Forelimb muscle (tissue), 1 donor: ENCODE results near the gene PDE4C. TPM values are rescaled to one million over a fixed set of nuclear protein-coding genes. Genes with fewer than 3 reads are reported as not detected.
"Not testable (repeated sequence)": the region's sequence is repeated elsewhere in the genome, so short reads cannot be mapped to it uniquely, and the experiment has no call there.

ENCODE experiments used
- DNase-seq: peaks from one replicate; pipeline ENCODE4 v3.0.0-alpha.2; 2013; ENCODE audit warnings: low read depth
- polyA plus RNA-seq: library from polyadenylated mRNA; unstranded; fragments of 120-200 nt; gene quantifications from one replicate; pipeline ENCODE4 v1.2.1, GENCODE V29; 2013; ENCODE audit not compliant: insufficient read length

The PDE4C gene
- polyA plus RNA-seq, 1 donor: 4.8 TPM

DNA sequence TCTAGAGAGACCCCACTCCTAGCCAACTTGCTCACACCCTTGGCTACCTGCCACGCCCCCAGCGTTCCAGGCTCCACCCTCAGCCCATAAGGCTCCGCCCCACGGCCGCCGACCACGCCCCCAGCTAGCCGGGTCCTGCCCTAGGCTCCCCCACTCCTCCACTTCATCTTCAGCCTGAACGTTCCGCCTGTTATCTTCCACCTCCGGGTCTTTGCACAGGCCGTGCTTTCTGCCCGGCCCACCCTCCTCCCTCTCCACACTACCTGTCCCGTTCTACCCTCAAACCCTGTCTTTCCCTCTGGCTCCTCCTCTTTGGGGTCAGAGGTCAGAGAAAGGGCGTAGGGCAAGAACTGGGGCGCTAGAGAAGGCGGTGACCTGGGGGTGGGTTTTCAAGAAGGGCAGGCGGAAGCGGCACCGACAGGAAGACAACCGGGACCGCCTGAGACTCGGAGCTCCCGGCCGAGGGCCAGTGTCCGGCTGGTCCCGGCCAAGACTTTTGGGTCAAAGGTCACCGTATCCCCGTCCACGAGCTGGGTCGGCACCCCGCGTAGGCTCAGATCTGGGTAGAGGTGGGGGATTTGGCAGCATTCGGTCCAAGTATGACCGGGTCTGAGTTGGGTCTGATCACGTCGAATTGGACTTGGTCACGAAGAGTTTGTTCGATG is 2.2 kb downstream of the PDE4C start:
- DNase-seq: no peak

DNA sequence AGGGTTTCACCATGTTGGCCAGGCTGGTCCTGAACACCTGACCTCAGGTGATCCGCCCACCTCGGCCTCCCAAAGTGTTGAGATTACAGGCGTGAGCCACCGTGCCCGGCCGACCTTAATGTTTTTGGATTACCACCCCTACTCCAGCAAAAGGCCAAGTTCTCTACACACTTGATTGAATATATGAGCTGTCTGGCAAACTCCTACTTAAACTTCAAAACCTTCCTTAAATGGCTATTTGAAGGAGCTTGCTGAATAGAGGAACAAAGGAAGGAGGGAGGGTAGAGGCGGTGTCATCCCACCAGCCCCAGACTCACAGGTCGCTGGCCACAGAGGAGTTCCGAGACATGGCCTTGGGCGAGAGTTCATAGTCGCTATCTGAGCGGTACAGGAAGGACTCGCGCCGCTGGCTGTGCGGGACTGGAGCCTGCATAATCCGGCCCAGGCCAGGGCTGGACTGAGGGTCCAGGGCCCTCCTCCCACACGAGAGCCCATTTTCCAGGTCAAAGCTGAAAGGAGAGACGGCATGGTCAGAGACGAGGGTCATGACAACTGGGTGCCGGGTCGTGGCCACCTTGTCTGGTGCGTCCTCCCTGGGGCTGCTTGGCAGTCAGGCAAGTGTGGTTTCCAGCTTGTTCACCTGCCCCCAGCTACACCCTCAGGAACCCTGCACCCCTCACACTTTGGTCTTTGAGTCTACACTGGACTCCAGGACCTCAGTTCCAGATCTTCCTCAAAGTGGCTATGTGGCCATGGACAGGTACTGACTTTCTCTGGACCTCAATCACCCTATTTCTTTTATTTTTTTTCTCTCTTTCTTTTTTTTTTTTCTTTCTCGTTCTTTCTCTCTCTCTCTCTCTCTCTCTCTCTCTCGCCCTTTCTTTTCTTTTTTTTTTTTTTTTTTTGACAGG is 4.2 kb downstream of the PDE4C start:
- DNase-seq: no peak

DNA sequence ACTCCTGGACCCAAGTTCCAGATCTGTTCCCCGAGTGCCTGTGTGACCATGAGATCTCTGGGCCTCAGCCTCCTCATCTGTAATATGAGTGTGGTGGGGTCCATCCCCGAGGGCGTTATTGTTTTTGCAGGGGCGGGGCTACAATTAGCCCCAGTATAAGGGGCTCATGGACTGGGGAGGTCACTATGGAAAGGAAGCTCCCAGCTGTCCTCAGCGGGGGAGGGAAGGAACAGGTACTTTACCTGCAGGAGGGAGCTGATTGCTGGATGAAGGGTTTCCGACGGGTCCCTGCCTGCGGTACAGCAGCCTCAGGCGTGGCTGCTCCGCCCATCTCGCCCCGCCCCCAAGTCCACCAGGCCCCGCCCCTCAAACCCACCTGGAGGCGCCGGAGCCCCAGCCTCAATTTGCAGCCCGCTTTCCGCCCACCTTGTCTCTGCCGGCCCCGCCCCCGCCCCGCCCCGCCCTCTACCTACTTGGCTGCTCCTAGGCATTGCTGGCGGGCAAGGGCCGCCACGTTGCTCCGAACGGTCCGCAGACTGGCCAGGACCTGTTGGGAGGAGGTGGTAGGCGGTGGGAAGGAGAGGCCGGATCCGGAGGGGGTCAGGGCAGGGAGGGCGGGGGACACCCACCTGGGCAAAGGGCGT is 5.5 kb downstream of the PDE4C start:
- no peak for DNase-seq

DNA sequence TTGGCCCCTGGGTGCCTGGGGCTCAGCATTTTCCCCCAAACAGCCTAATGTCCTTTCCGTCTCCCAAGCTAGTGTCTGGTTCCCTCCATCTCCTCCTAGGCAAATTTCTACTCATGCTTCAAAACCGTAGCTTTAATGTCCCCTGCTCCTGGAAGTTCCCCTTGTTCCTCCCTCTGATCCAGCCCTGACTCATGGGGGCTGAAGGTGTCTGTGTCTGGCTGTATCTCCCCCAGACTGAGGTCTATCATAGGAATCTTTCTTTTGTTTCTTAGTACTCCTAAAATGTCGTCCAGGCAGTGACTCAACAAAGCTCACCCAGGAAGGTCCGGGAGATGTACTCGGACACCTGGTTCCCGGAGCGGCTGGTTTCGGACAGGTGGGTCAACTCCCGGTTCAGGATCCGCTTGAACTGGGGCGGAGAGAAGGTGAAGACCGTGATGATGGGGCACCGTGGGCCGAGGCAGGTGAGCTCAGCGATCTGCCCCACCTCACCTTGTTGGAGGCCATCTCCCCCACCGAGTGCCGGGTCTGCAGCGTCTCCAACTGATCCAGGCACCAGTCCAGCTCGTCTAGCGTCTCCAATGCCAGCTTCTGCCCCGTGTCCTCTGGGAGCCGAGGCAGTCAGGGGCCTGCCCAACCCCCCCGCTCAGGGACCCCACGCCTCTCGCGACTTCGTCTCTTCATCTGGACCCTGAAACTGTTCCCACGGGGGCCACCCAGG is 6.2 kb downstream of the PDE4C start:
- DNase-seq: no peak

DNA sequence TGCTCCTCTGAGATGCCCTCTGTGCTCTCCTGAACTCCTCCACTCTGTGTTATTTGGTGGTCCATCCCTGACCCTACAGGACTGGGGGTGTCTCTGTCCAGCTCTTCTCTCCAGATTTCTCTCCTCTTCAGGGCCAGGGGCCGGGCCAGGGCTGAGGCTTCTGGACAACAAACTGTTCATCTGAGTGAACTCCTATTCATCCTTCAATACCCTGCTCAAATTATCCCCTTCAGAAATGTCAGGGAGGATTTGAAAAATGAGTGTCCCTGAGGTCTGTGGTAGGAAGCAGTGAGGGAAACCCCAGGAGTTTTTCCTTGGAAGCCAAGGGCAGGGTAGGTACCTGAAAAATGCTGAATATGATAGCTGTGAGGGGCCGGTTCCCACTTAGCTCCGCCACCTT is 7.6 kb downstream of the PDE4C start:
- no peak for DNase-seq

DNA sequence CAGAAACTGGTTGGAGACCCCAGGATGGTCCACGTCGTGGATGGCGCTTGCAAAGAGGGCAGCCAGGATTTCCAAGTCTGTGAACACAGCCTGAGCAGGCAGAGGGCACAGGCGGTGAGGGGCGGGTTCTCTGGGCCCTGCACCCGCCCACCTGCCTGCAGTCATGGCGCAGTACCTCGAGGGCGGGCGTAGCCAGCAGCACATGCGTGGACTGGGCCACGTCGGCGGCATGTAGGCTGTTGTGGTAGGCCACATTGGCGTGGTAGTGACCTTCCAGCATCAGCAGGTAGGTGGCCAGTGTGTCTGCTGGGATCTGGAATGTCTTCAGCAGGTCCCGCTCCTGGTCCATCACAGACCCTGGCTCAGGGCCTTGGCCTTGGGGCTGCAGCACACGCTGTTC is 8.1 kb downstream of the PDE4C start:
- no peak for DNase-seq

DNA sequence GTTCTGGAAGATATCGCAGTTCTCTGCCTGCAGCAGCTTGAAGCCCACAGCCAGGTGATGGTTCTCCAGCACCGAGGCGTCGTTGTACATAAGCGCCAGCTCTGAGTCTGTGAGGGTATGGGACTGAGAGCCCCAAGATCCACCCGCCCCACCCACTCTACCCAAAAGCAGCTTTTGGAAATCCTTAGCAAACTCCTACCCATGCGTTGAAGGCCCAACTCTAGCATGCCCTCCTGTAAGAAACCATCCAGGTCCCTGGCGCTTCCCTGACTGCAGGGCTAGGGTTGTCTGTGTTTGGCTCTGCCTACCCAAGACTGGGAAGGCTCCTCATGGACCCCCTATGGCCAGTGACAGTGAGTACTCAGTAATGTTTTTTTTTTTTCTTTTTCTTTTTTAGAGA is 9.4 kb downstream of the PDE4C start:
- no peak for DNase-seq

DNA sequence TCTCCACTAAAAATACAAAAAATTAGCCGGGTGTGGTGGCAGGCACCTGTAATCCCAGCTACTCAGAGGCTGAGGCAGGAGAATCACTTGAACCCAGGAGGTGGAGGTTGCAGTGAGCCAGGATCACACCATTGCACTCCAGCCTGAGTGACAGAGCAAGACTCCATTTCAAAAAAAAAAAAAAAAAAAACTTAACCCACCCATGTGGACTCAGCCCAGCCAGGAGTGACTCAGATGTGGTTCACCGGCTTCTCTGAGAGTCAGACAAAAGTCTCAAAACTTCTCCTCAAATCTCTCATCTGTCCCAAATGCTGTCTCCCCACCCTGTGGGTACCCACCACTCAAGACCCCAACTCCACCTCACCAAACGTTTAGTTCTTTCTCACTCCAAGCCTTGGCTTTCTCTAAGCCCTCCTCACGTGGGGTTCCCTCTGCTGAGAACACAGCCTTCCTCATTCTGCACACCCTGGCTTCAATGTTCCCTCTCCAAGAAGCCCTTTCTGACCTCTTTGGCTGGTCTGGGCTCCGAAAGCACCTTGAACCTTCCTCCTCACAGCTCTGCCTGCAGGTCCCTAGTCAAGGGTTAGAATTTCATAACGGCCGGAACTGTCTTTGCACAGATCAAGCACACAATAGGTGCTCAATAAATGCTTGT is 11.3 kb downstream of the PDE4C start:
- no peak for DNase-seq

DNA sequence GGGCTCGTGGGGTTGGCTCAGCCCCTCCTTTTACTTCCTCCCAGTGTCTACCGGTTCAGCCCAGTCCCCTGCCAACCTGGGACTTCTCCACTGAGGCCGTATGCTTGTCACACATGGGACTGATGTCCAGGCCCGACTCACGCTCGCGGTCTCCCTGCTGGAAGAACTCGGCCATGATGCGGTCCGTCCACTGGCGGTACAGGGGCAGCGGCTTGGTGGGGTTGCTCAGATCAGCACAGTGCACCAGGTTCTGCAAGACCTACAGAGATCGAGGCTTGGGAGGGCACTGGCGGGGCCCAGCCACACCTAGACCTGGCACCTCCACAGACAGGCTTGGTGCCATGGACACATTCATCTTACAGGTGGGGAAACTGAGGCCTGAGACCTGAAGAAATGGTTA is 14.6 kb downstream of the PDE4C start:
- no peak for DNase-seq

DNA sequence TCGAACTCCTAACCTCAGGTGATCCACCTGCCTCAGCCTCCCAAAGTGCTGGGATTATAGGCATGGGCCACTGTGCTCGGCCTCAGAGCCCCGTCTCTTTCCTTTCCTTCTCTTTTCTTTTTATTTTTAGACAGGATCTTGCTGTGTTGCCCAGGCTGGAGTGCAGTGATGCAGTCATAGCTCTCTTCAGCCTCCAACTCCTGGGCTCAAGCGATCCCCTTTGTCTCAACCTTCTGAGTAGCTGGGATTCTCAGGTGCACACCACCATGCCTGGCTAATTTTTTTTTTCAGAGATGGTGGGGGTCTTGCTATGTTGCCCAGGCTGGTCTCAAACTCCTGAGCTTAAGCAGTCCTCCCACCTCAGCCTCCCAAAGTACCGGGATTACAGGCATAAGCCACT is 16.3 kb downstream of the PDE4C start:
- not testable (repeated sequence) for DNase-seq

DNA sequence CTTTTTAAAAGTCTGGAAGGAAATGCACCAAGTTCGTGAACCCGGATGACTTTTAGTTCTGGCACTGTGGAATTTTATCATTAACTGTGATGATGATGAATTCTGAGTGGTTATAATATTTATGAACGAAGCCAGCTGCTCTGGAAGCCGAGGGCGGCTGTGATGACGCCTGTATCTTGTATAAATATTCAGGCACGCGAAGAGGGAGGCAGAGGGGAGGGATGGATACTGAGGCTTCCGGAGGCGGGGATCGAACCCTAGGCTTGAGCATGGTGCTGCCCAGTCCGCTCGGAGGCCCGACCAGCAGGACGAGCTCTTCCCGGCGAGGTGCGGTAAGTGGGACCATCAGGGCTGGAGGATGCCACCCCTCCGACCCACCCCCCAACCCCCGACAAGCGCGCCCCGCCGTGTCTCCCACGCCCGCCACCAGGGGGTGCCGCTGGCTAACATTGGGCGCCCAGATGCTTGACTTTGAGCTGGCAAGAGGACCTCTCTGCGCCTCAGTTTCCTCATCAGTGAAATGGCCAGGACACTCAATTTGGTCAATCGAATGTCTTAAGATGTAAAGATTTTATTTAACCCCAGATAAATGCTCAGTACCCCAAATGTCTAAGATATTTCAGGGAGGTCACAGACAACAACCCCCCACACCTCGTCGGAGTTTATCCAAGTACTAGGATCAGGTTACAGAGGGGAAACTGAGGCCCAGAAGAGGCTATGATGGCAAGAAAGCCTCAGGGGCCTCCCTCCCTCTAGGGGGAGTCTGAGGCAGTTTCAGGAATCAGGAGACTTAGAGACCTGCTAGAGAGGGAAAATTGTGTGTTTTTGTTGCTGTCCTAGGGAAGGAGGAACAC is 17.9 kb downstream of the PDE4C start:
- DNase-seq: no peak

DNA sequence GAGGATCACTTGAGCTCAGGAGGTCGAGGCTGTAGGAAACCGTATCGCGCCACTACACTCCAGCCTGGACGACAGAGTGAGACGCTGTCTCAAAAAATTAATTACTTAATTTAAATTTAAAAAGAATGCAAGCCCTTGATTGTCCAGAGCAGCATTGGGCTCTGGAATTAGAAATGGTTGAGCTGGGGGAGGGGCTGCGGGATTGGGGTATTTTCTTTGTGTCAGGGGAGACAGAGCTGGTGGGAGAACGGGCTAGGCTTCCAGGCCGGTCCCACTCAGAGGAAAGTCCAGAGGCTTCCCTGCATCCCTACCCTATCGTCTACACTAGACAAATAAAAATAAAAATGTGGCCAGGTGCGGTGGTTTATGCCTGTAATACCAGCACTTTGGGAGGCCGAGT is 20.2 kb downstream of the PDE4C start:
- DNase-seq: no peak

DNA sequence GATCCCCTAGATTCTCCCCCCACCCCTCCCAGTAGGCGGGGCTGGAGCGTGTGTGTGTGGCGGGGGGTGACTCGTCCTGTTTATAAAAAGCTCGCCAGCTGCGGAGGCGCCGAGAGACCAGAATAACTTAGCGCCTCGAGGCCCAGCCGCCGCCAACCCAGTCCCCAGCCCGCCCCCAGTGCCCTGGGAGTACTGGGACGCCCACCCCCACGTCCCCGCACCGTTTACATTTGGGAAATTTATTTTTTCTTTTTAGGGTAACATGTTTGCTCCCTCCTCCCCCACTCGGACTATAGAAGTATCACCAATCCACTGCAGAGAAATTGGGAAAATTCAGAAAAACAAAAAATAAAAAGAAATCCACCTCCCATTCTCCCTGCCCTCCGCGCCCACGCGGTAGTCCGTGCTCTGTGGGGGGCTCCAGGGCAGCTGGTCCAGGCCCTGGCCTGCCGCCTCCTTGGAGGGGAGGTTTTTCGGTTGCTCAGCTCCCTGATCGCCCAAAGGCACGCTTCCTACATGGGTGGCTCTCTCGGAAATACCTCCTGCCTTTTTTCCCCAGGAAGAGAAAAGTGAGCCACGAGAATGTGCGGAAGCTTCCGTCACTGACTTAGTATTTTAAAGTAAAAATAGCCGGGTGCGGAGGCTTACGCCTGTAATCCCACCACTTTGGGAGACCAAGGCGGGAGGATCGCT is 20.9 kb downstream of the PDE4C start:
- DNase-seq: no peak

DNA sequence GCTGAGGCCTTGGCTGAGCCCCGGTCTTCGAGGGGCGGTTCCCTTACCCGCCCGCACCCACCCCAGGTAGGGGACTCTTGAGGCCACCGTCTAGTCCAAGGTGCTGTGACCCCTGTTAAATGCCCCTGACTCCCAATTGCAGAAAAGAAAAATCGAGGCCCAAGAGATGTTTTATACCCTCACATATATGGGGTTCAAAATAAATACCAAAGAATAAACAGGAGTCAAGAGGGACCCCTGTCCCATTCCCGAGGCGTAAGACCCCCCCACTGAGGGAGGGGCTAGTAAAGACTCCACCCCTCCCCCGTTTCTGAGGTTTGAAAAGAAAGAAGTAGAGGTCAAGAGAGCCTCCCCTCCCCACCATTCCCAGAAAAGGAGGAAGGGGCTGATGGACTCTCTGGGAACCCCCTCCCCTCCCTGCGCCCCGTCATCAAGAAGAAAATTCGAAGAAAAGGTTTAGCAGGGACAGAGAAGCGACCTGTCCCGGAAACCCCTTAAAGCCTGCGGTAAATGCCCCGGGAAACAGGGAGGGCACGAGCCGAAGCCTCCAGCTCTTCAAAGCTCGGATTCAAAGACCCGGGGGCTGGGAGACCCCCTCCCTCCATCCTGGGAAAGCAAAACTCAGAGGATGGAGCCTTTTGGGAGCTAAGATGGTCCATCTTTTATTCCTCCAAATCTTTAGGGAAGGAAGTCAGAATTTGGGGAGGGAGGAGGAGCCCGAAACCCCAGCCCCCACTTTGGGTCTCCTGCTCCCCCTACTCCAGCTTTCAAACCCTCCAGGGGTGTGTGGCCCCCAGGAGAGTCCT is 21.6 kb downstream of the PDE4C start:
- DNase-seq: peak; percentile 52

DNA sequence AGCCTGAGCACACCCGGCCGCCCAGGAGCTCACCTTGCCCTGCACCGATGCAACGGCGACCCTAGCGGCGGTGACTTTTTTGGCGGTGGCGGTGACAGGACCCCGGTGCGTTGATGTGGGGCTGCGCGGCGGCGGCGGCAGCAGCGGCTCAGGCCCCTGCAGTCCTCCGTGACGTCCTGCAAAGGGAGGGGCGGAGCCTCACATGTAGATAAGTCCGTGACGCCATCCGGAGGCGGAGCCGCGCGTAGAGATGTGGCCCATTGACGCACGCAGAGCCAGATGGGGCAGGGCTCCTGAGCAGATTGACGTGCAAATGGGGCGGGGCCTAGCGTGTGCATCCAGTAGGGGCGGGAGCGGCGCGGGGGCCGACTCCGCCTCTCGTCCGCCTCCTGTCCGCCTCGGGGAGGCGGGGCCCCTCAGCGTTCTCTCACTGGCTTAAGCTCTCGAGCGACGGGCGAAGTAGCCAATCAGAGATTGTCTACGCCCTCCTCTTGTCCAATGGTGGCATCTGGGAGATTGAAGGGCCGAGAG is 22.3 kb downstream of the PDE4C start, which contains the start of gene RAB3A:
TSS of gene RAB3A (minus strand) at position 180 of the 531 bp plus-strand sequence. CDS start 1,302 bp downstream, outside the sequence.
- DNase-seq: peak; percentile 99

DNA sequence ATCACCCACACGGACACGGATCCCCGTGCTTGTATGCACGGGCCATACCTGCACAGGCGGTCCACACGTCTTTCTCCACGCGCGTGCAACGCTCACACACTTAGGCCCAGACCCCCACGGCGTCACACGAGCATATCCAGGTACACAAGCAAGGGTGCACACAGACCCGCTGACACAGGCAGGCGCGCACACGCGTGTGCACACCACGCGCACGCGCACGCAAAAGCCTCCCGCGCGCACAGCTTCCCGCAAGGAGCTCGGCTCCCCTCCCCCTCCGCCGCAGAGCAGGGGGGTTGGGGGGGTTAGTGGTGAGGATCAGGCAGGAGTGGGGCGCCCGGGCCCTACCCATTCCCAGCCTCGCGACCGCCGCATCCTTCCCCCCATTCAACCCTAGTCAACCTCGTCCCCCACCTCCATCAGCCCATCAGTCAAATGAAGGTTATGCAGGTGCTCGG is 22.8 kb downstream of the PDE4C start:
- no peak for DNase-seq

DNA sequence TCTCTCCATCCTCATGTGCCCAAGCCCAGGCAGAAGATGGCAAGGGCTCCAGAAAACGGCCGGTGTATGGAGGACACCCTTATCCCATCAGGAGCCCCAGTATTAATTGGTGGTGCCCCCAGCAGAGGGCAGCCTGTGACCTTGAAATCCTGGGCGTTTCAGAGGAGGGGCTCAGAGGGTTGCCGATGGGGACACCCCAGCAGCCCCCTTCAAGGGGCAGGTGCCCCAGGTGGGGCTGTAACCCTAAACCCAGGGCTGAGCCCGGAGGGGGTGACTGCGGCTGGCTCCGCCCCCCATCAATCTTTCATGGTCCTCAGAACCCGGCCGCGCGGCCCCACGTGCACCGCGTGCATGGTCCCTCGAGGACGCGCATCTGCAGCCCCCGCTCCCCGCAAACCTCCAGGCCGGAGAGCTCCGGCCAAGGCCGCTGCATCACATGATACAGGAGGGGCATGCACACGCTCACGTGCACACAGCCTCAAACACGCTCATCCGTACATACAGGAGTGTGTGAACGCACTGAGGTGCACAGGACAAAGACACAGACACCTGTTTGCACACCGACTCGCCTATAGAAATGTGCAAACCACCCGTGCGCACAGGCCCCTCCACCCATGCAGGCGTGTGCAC is 23.3 kb downstream of the PDE4C start:
- DNase-seq: no peak

DNA sequence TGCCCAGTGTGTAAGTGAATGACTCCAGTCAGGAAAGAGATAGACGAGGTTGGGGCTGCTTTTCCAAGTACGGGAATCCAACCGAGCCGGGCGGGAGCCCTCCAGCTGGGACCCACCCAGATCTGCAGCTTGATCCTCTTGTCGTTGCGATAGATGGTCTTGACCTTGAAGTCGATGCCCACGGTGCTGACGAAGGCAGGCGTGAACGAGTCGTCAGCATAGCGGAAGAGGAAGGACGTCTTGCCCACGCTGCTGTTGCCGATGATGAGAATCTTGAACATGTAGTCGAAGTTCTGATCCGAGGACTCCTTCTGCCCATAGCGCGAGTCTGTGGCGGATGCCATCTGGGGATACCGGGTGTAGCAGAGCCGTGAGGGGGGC is 23.9 kb downstream of the PDE4C start:
- DNase-seq: no peak
